ENCODE results near the gene HMGB2.

The HMGB2 gene

DNA sequence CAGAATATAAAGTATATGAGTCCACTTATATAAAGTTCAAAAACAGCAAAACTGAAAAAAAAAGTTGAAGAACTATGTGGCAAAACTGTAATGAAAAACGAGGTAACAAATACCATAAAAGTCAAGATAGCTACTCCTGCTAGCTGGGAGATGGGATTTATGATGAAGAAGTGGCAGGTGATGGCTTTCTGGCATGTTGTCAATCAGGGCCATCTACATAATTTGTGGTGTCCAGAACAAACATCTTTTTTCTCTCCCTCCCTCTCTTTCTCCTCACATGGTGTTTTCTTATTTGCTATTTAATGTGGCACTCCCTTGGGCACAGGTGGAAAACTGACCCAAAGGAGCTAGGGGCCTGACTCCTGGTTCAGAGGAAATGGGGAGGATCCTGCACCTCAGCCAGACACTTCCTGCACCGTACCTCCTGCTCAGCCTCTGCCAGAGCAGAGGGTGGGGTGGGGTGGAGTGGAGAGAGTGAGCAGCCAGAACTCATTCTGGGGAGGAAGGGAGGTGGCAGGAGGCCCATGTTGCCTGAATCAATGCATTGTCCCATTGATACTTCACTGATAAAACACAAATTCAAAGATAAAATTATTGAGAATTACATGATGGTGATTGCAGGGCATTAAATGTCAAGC lies 31.3 kb upstream of the HMGB2 start:
- ChIA-PET POLR2A (no interaction called here), CTCF (interaction anchor here (1.3 to 2.3 kb wide), 3 partner anchors 11 to 47 kb away, joined by 3 to 7 read pairs (median 3); no protein-coding TSS in a partner anchor)
- TF ChIP-seq, protein P1, sequence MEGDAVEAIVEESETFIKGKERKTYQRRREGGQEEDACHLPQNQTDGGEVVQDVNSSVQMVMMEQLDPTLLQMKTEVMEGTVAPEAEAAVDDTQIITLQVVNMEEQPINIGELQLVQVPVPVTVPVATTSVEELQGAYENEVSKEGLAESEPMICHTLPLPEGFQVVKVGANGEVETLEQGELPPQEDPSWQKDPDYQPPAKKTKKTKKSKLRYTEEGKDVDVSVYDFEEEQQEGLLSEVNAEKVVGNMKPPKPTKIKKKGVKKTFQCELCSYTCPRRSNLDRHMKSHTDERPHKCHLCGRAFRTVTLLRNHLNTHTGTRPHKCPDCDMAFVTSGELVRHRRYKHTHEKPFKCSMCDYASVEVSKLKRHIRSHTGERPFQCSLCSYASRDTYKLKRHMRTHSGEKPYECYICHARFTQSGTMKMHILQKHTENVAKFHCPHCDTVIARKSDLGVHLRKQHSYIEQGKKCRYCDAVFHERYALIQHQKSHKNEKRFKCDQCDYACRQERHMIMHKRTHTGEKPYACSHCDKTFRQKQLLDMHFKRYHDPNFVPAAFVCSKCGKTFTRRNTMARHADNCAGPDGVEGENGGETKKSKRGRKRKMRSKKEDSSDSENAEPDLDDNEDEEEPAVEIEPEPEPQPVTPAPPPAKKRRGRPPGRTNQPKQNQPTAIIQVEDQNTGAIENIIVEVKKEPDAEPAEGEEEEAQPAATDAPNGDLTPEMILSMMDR (IDR thresholded peaks at IDR 0.05; ENCODE audit: control extremely low read depth, extremely low read depth, low read depth, missing control alignments): no peak
- DNase-seq (ENCODE audit: extremely low spot score): no peak

DNA sequence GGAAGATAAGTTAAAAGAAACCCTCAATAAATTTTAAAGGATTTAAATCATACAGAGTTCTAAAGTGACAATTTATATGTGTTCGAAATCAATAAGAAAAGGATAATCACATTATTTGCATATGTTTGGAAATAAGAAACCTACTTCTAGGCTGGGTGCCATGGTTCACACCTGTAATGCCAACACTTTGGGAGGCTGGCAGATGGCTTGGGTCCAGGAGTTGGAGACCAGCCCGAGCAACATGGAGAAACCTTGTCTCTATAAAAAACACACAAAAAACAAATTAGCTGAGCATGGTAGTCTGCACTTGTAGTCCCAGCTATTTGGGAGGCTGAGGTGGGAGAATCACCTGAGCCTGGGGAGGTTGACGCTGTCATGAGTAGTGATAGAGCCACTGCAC lies 28.5 kb upstream of the HMGB2 start:
- ChIA-PET CTCF (no interaction called here), POLR2A (no interaction called here)
- no peak for DNase-seq (ENCODE audit: extremely low spot score)
- TF ChIP-seq, protein P1 (IDR thresholded peaks at IDR 0.05; ENCODE audit: control extremely low read depth, extremely low read depth, low read depth, missing control alignments): no peak

DNA sequence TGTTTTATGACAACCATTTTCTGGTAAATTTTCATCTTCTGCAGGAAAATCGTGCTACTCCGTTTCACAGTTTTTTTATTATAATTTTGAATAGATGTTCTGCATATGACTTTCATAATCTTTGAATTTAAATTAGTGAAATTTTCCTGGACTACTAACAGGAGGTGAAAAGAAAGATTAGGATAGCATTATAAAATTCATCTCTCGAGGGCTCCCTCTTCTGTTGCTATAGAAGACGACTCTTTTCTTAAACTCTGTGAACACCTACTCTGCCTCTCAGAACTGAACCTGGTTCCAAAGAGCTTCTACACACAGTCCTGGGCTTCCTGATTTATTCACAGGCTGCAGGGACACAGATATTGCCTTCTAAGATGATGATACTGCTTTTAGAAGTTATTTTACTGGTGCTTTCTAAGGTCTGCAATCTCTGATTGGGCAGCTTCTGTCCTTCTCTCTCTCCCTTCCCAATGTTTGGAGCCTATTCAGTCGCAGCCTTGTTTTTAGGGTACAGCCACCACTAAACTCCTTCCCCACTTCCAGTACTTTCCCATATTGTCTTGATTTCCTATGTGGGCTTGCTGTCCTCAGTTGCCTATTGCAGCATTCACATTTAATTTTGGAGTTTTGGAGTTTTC lies 26.5 kb upstream of the HMGB2 start:
- TF ChIP-seq, protein P1 (IDR thresholded peaks at IDR 0.05; ENCODE audit: control extremely low read depth, extremely low read depth, low read depth, missing control alignments): no peak
- POLR2A ChIA-PET: no interaction called here
- no peak for DNase-seq (ENCODE audit: extremely low spot score)
- CTCF ChIA-PET: interaction anchor here (0.7 to 0.9 kb wide), 7 partner anchors 8 to 347 kb away, joined by 3 to 6 read pairs (median 3); partner anchors contain the start of gene HMGB2

DNA sequence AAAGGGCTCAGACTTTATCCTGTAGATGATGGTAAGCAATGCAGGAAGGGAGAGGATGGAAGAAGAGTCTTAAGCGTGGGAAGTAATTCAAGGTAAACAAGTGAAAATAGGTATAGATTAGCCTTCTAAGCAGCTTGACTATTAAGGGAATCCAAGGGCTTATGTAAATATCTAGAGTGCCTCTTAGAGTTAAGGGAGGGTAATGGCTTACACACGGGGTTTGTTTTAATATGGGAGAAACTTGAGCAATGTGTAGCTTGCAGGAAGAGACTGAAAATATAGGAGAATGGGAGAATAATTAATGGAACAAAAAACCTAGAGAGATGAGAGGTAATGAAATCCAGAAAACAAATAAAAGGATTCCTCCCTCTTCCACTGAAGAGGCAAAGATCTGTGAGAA lies 23.8 kb upstream of the HMGB2 start:
- ChIA-PET CTCF (interaction anchor here (0.8 to 4.7 kb wide), 8 partner anchors 10 to 63 kb away, joined by 3 to 16 read pairs (median 4); no protein-coding TSS in a partner anchor), POLR2A (interaction anchor here (0.7 kb wide), 1 partner anchor 24 kb away, joined by 4 read pairs; the partner anchor contains the start of gene HMGB2)
- TF ChIP-seq, protein P1 (IDR thresholded peaks at IDR 0.05; ENCODE audit: control extremely low read depth, extremely low read depth, low read depth, missing control alignments): no peak
- DNase-seq (ENCODE audit: extremely low spot score): no peak

DNA sequence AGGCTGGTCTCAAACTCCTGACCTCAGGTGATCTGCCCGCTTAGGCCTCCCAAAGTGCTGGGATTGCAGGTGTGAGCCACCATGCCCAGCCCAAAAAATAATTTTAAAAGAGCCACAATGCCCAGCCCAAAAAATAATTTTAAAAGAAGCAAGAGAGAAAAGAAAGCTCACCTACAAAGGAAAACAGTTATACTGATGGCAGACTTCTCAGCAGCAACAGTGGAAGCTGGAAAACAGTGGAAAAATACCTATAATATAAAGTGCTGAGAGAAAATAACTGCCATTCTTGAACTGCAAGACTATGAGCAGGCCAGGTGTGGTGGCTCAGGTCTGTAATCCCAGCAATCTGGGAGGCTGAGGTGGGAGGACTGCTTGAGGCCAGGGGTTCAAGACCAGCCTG lies 13.3 kb upstream of the HMGB2 start:
- POLR2A ChIA-PET: no interaction called here
- TF ChIP-seq, protein P1 (IDR thresholded peaks at IDR 0.05; ENCODE audit: control extremely low read depth, extremely low read depth, low read depth, missing control alignments): no peak
- DNase-seq (ENCODE audit: extremely low spot score): no peak
- CTCF ChIA-PET: interaction anchor here (0.8 to 4.1 kb wide), 8 partner anchors 8 to 70 kb away, joined by 3 to 16 read pairs (median 4); partner anchors contain the start of gene HMGB2

DNA sequence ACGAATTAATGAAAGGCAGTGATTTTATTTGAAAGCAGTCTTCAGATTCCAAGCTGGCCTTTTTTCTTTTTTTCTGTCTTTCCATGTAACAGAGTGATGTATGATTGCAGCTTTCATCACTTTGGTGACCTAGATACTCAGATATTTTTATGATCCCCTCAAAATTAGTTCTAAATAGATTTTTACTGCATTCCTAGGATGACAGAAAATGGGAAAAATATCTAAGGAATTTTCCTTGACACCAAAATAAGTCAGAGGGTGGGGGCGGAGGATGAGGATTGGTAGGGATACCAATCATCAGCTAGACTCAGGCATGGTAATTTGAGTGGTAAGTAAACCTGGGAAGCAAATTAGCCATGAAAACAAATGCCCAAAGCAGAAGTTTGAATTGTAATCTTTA lies 11.9 kb upstream of the HMGB2 start:
- CTCF ChIA-PET: interaction anchor here (0.8 to 4.1 kb wide), 12 partner anchors 9 to 67 kb away, joined by 3 to 16 read pairs (median 3); partner anchors contain the start of gene HMGB2

More for the DNA sequence above, 11.9 kb upstream of the HMGB2 start:
- TF ChIP-seq, protein P1 (IDR thresholded peaks at IDR 0.05; ENCODE audit: control extremely low read depth, extremely low read depth, low read depth, missing control alignments): no peak
- POLR2A ChIA-PET: interaction anchor here (1.6 kb wide), 1 partner anchor 12 kb away, joined by 10 read pairs; the partner anchor contains the start of gene HMGB2
- no peak for DNase-seq (ENCODE audit: extremely low spot score)
